Panc1 (cell line): ENCODE results near the gene PEDS1.
"Not testable (repeated sequence)": the region's sequence is repeated elsewhere in the genome, so short reads cannot be mapped to it uniquely, and the experiment has no call there.

Experiments
- POLR2AphosphoS5 ChIP-seq: IDR thresholded peaks from 2 replicates; pipeline ENCODE4 v1.6.1; 2012; ENCODE audit warnings: mild to moderate bottlenecking, low read depth, low read length, moderate library complexity
- TCF7L2 ChIP-seq: IDR thresholded peaks from 2 replicates; pipeline ENCODE4 v1.6.1; 2011; ENCODE audit warnings: mild to moderate bottlenecking, low read depth, low read length, inconsistent platforms
- TF ChIP-seq, protein P1 (sequence below): fragments of 450-650 bp; IDR thresholded peaks from 2 replicates; pipeline ENCODE4 v1.5.1; 2017; ENCODE audit warnings: mild to moderate bottlenecking

DNA sequence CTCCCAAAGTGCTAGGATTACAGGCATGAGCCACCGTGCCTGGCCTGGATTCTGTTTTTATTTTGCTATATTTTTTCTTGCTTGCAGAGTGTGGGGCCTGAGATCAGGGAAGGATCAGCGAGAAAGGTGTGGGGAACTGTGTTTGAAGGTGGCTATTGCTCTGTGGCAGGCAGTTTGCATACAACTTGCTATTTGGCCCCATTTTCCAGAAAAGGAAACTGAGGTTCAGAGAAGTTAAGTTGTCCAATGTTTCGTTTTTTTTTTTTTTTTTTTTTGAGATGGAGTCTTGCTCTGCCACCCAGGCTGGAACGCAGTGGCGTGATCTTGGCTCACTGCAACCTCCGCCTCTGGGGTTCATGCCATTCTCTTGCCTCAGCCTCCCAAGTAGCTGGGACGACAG, 8.0 kb upstream of the PEDS1 start:
- TF ChIP-seq POLR2AphosphoS5, TCF7L2: not testable (repeated sequence)
- TF ChIP-seq, protein P1, sequence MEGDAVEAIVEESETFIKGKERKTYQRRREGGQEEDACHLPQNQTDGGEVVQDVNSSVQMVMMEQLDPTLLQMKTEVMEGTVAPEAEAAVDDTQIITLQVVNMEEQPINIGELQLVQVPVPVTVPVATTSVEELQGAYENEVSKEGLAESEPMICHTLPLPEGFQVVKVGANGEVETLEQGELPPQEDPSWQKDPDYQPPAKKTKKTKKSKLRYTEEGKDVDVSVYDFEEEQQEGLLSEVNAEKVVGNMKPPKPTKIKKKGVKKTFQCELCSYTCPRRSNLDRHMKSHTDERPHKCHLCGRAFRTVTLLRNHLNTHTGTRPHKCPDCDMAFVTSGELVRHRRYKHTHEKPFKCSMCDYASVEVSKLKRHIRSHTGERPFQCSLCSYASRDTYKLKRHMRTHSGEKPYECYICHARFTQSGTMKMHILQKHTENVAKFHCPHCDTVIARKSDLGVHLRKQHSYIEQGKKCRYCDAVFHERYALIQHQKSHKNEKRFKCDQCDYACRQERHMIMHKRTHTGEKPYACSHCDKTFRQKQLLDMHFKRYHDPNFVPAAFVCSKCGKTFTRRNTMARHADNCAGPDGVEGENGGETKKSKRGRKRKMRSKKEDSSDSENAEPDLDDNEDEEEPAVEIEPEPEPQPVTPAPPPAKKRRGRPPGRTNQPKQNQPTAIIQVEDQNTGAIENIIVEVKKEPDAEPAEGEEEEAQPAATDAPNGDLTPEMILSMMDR = not testable (repeated sequence)
